ENCODE measurements around the gene TRIO.

The TRIO gene

GRCh38 chr5:14239404-14239803, 96.3 kb downstream of the TRIO start:
- Histone ChIP-seq H3K4me2 (peak overlapping the region in 9 of 11 experiments; percentile 9 to 41 (median 23); a peak in 7 of 22 replicates), H3K9ac (no peak overlapping the region), H3K36me3 (peaks cover 0 to 7% (median 0%) of the 10 kb centered on the region in 11 experiments; a peak in 4 of 22 replicates), H4K20me1 (peaks cover 63 to 100% (median 97%) of the 10 kb centered on the region in 11 experiments; a peak in 21 of 22 replicates), H3K27me3 (no peaks in the 10 kb centered on the region), H3K4me1 (peaks cover 23 to 49% (median 36%) of the 10 kb centered on the region in 10 experiments), H3K4me3 (no peak overlapping the region), H3K27ac (no peak overlapping the region), H3K9me3 (replicated peaks in 1 of 11) (no peaks in the 10 kb centered on the region)
- TF ChIP-seq Cebpa-rat (IDR thresholded peaks at IDR 0.05), result no peak

GRCh38 chr5:14239951-14240350, 96.8 kb downstream of the TRIO start:
- no peak overlapping the region for H3K27ac ChIP-seq
- H3K9me3 ChIP-seq (replicated peaks in 1 of 11), result no peaks in the 10 kb centered on the region
- no peak overlapping the region for H3K4me3 ChIP-seq
- peaks cover 0 to 7% (median 0%) of the 10 kb centered on the region in 11 experiments; a peak in 4 of 22 replicates for H3K36me3 ChIP-seq
- no peaks in the 10 kb centered on the region for H3K27me3 ChIP-seq
- peak overlapping the region in 9 of 11 experiments; percentile 9 to 56 (median 33); a peak in 8 of 22 replicates for H3K4me2 ChIP-seq
- peaks cover 66 to 100% (median 98%) of the 10 kb centered on the region in 11 experiments for H4K20me1 ChIP-seq
- TF ChIP-seq Cebpa-rat (IDR thresholded peaks at IDR 0.05), result no peak
- peaks cover 23 to 53% (median 37%) of the 10 kb centered on the region in 10 experiments for H3K4me1 ChIP-seq
- H3K9ac ChIP-seq, result no peak overlapping the region

- H3K27me3 ChIP-seq, result no peaks in the 10 kb centered on the region
- peak overlapping the region in 8 of 11 experiments; percentile 6 to 56 (median 31); a peak in 8 of 22 replicates for H3K4me2 ChIP-seq
- no peak overlapping the region for H3K9ac ChIP-seq
- peaks cover 23 to 53% (median 37%) of the 10 kb centered on the region in 10 experiments for H3K4me1 ChIP-seq
- no peak overlapping the region for H3K27ac ChIP-seq
- no peak overlapping the region for H3K4me3 ChIP-seq
- H4K20me1 ChIP-seq, result peaks cover 71 to 100% (median 98%) of the 10 kb centered on the region in 11 experiments
- peaks cover 0 to 7% (median 0%) of the 10 kb centered on the region in 11 experiments; a peak in 4 of 22 replicates for H3K36me3 ChIP-seq
- no peak for TF ChIP-seq Cebpa-rat (IDR thresholded peaks at IDR 0.05)
- no peaks in the 10 kb centered on the region for H3K9me3 ChIP-seq (replicated peaks in 1 of 11)
Measured at GRCh38 chr5:14240359-14240758, 97.2 kb downstream of the TRIO start.

GRCh38 chr5:14241141-14241540, 98.0 kb downstream of the TRIO start:
- Histone ChIP-seq H3K27me3 (no peaks in the 10 kb centered on the region), H3K36me3 (peaks cover 0 to 7% (median 0%) of the 10 kb centered on the region in 11 experiments; a peak in 4 of 22 replicates), H3K9me3 (replicated peaks in 1 of 11) (no peaks in the 10 kb centered on the region), H4K20me1 (peaks cover 73 to 100% (median 99%) of the 10 kb centered on the region in 11 experiments), H3K9ac (no peak overlapping the region), H3K4me3 (no peak overlapping the region), H3K4me2 (peak overlapping the region in 6 of 11 experiments; percentile 4 to 56 (median 24); a peak in 6 of 22 replicates), H3K27ac (no peak overlapping the region), H3K4me1 (peaks cover 23 to 53% (median 37%) of the 10 kb centered on the region in 10 experiments)
- TF ChIP-seq Cebpa-rat (IDR thresholded peaks at IDR 0.05), result no peak

- no peak overlapping the region for H3K27ac ChIP-seq
- peaks cover 27 to 55% (median 40%) of the 10 kb centered on the region in 10 experiments for H3K4me1 ChIP-seq
- H3K4me2 ChIP-seq, result no peak overlapping the region
- H3K36me3 ChIP-seq, result peaks cover 0 to 7% (median 0%) of the 10 kb centered on the region in 11 experiments; a peak in 4 of 22 replicates
- H4K20me1 ChIP-seq, result peaks cover 77 to 100% (median 100%) of the 10 kb centered on the region in 11 experiments
- H3K4me3 ChIP-seq, result no peak overlapping the region
- H3K27me3 ChIP-seq, result no peaks in the 10 kb centered on the region
- H3K9me3 ChIP-seq (replicated peaks in 1 of 11), result no peaks in the 10 kb centered on the region
- no peak for TF ChIP-seq Cebpa-rat (IDR thresholded peaks at IDR 0.05)
- no peak overlapping the region for H3K9ac ChIP-seq
Measured at GRCh38 chr5:14242447-14242846, 99.3 kb downstream of the TRIO start.

- H3K27ac ChIP-seq, result no peak overlapping the region
- peaks cover 26 to 51% (median 38%) of the 10 kb centered on the region in 10 experiments; a peak in 19 of 20 replicates for H3K4me1 ChIP-seq
- TF ChIP-seq Cebpa-rat (IDR thresholded peaks at IDR 0.05), result no peak
- peaks cover 77 to 100% (median 100%) of the 10 kb centered on the region in 11 experiments for H4K20me1 ChIP-seq
- H3K9ac ChIP-seq, result no peak overlapping the region
- H3K4me3 ChIP-seq, result no peak overlapping the region
- H3K9me3 ChIP-seq (replicated peaks in 1 of 11), result no peaks in the 10 kb centered on the region
- no peak overlapping the region for H3K4me2 ChIP-seq
- H3K27me3 ChIP-seq, result no peaks in the 10 kb centered on the region
- H3K36me3 ChIP-seq, result peaks cover 0 to 7% (median 0%) of the 10 kb centered on the region in 11 experiments; a peak in 4 of 22 replicates
Measured at GRCh38 chr5:14242871-14243383, 99.8 kb downstream of the TRIO start.

GRCh38 chr5:14243766-14244165, 100.6 kb downstream of the TRIO start:
- no peak overlapping the region for H3K27ac ChIP-seq
- peaks cover 78 to 100% (median 100%) of the 10 kb centered on the region in 11 experiments for H4K20me1 ChIP-seq
- peaks cover 0 to 7% (median 0%) of the 10 kb centered on the region in 11 experiments; a peak in 4 of 22 replicates for H3K36me3 ChIP-seq

GRCh38 chr5:14244721-14245120, 101.6 kb downstream of the TRIO start:
- Histone ChIP-seq H3K4me3 (no peak overlapping the region), H3K27ac (no peak overlapping the region), H3K9ac (no peak overlapping the region), H3K4me2 (no peak overlapping the region), H3K9me3 (replicated peaks in 1 of 11) (no peaks in the 10 kb centered on the region), H3K36me3 (peaks cover 0 to 7% (median 0%) of the 10 kb centered on the region in 11 experiments; a peak in 4 of 22 replicates), H3K4me1 (peaks cover 28 to 52% (median 42%) of the 10 kb centered on the region in 10 experiments), H4K20me1 (peaks cover 80 to 100% (median 100%) of the 10 kb centered on the region in 11 experiments), H3K27me3 (no peaks in the 10 kb centered on the region)
- TF ChIP-seq Cebpa-rat (IDR thresholded peaks at IDR 0.05), result no peak

More at GRCh38 chr5:14243766-14244165, 100.6 kb downstream of the TRIO start:
- no peak overlapping the region for H3K9ac ChIP-seq
- H3K4me1 ChIP-seq, result peaks cover 28 to 51% (median 40%) of the 10 kb centered on the region in 10 experiments
- TF ChIP-seq Cebpa-rat (IDR thresholded peaks at IDR 0.05), result no peak
- H3K27me3 ChIP-seq, result no peaks in the 10 kb centered on the region
- no peaks in the 10 kb centered on the region for H3K9me3 ChIP-seq (replicated peaks in 1 of 11)
- no peak overlapping the region for H3K4me2 ChIP-seq
- no peak overlapping the region for H3K4me3 ChIP-seq

GRCh38 chr5:14245132-14245925, 102.2 kb downstream of the TRIO start:
- TF ChIP-seq Cebpa-rat (IDR thresholded peaks at IDR 0.05), result no peak
- Histone ChIP-seq H3K4me2 (no peak overlapping the region), H3K4me1 (peaks cover 28 to 52% (median 42%) of the 10 kb centered on the region in 10 experiments), H3K4me3 (no peak overlapping the region), H3K9ac (no peak overlapping the region), H3K36me3 (peaks cover 0 to 7% (median 0%) of the 10 kb centered on the region in 11 experiments; a peak in 4 of 22 replicates), H4K20me1 (peaks cover 81 to 100% (median 100%) of the 10 kb centered on the region in 11 experiments), H3K27ac (no peak overlapping the region), H3K27me3 (no peaks in the 10 kb centered on the region), H3K9me3 (replicated peaks in 1 of 11) (no peaks in the 10 kb centered on the region)

All from BLaER1 treated with 17β-estradiol and CSF1 and Interleukin-3, amounts not matched to agents 10 nM and 100 nM (cell line).